ENCODE results near the gene APPBP2. TPM values are rescaled to one million over a fixed set of nuclear protein-coding genes. Genes with fewer than 3 reads are reported as not detected.
"Not testable (repeated sequence)": the region's sequence is repeated elsewhere in the genome, so short reads cannot be mapped to it uniquely, and the experiment has no call there.

The APPBP2 gene
- total RNA-seq, 1 experiment from 2014 or later: 25.8 TPM

DNA sequence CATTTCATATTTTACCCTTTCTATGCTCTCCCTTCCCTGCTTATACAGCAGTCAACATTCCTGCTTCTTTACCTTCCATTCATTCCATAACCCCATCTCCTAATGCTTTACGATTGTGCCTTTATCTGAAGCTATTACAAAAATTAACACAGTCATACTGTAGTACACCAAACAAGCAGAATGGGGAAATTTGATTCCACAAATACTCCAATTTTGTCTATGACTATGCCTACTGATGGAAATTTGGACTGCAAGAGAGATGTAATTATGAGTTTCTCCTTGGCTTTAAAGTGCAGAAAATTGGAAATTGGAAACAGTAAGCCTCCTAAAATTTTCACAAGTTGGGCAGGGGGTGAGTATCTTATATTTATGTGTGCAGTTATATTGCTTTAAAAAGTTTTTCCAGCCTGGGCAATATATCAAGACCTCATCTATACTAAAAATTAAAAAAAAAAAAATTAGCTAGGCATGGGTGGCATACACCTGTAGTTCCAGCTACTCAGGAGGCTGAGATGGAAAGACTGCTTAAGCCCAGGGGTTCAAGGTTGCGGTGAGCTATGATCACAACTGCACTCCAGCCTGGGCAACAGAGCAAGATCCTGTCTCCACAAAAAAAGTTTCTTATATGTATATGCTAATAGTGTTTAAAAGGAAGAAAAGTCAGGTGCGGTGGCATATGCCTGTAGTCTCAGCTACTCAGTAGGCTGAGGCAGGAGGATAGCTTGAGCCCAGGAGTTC lies 3.0 kb downstream of the APPBP2 start:
- DNase-seq (ENCODE audit: low read depth, low spot score) (no peak), ATAC-seq (no peak)
- H3K36me3 ChIP-seq (ENCODE audit: control insufficient read depth, insufficient read depth, low read length): peaks cover 14% of the 10 kb centered on the region; the same call in 1 of the 2 replicates
- no TSS peak for BruUV-seq (replicated peaks)
- ChIA-PET POLR2A (no interaction called here), CTCF (no interaction called here)
- H3K4me3 ChIP-seq (ENCODE audit: low read depth in 2 of 2, low read length in 2 of 2): no peak overlapping the region
- no peaks in the 10 kb centered on the region for H3K9me3 ChIP-seq (ENCODE audit: control insufficient read depth, insufficient read depth, low read depth, low read length)
- TF ChIP-seq POLR2AphosphoS5 (IDR thresholded peaks at IDR 0.05; ENCODE audit: low read depth, low read length) (no peak), TCF7L2 (IDR thresholded peaks at IDR 0.05; ENCODE audit: low read depth, low read length) (no peak), SIN3A (IDR thresholded peaks at IDR 0.05; ENCODE audit: borderline replicate concordance, insufficient read depth, low read depth, low read length) (no peak)
- TF ChIP-seq, protein P1, sequence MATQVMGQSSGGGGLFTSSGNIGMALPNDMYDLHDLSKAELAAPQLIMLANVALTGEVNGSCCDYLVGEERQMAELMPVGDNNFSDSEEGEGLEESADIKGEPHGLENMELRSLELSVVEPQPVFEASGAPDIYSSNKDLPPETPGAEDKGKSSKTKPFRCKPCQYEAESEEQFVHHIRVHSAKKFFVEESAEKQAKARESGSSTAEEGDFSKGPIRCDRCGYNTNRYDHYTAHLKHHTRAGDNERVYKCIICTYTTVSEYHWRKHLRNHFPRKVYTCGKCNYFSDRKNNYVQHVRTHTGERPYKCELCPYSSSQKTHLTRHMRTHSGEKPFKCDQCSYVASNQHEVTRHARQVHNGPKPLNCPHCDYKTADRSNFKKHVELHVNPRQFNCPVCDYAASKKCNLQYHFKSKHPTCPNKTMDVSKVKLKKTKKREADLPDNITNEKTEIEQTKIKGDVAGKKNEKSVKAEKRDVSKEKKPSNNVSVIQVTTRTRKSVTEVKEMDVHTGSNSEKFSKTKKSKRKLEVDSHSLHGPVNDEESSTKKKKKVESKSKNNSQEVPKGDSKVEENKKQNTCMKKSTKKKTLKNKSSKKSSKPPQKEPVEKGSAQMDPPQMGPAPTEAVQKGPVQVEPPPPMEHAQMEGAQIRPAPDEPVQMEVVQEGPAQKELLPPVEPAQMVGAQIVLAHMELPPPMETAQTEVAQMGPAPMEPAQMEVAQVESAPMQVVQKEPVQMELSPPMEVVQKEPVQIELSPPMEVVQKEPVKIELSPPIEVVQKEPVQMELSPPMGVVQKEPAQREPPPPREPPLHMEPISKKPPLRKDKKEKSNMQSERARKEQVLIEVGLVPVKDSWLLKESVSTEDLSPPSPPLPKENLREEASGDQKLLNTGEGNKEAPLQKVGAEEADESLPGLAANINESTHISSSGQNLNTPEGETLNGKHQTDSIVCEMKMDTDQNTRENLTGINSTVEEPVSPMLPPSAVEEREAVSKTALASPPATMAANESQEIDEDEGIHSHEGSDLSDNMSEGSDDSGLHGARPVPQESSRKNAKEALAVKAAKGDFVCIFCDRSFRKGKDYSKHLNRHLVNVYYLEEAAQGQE (IDR thresholded peaks at IDR 0.05; ENCODE audit: insufficient read depth in 1 of 2, low read depth in 2 of 2, low read length in 1 of 2): no peak
- TF ChIP-seq, protein P2, sequence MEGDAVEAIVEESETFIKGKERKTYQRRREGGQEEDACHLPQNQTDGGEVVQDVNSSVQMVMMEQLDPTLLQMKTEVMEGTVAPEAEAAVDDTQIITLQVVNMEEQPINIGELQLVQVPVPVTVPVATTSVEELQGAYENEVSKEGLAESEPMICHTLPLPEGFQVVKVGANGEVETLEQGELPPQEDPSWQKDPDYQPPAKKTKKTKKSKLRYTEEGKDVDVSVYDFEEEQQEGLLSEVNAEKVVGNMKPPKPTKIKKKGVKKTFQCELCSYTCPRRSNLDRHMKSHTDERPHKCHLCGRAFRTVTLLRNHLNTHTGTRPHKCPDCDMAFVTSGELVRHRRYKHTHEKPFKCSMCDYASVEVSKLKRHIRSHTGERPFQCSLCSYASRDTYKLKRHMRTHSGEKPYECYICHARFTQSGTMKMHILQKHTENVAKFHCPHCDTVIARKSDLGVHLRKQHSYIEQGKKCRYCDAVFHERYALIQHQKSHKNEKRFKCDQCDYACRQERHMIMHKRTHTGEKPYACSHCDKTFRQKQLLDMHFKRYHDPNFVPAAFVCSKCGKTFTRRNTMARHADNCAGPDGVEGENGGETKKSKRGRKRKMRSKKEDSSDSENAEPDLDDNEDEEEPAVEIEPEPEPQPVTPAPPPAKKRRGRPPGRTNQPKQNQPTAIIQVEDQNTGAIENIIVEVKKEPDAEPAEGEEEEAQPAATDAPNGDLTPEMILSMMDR (IDR thresholded peaks at IDR 0.05): no peak
- in situ Hi-C loops (cut with HindIII; ENCODE audit: low pct_unique_long_range_greater_than_20kb, low sequenced_read_pairs) (no loop called here), intact Hi-C loops (cut with micrococcal nuclease; ENCODE audit: unreplicated experiment) (no loop called here)
- H3K27me3 ChIP-seq (ENCODE audit: control insufficient read depth, insufficient read depth, low read length): no peaks in the 10 kb centered on the region
- peaks cover 4% of the 10 kb centered on the region; the same call in 1 of the 2 replicates for H3K4me1 ChIP-seq (ENCODE audit: control insufficient read depth, insufficient read depth, low read length)
- no peak overlapping the region for H3K27ac ChIP-seq (ENCODE audit: low read length)

DNA sequence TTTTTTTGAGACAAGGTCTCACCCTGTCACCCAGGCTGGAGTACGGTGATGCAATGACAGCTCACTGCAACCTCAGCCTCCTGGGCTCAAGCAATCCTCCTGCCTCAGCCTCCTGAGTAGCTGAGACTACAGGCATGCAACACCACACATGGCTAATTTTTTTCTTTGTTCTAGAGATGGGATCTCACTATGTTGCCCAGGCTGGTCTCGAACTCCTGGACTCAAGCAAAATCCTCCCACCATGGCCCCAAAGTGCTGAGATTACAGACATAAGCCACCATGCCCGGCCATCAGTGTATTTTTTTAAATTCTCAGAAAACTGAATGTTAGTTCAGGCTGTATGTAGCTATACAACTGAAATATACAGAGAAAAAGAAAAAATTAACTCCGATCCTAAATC lies 6.2 kb downstream of the APPBP2 start:
- no peak overlapping the region for H3K4me3 ChIP-seq (ENCODE audit: low read depth in 2 of 2, low read length in 2 of 2)
- BruUV-seq (replicated peaks): no TSS peak
- intact Hi-C loops (cut with micrococcal nuclease; ENCODE audit: unreplicated experiment): no loop called here
- DNase-seq (ENCODE audit: low read depth, low spot score) (no peak), ATAC-seq (no peak)
- ChIA-PET CTCF (no interaction called here), POLR2A (interaction anchor here (0.7 kb wide), 1 partner anchor 40 kb away, joined by 10 read pairs; no protein-coding TSS in a partner anchor)
- H3K27ac ChIP-seq (ENCODE audit: low read length): no peak overlapping the region
- H3K9me3 ChIP-seq (ENCODE audit: control insufficient read depth, insufficient read depth, low read depth, low read length): no peaks in the 10 kb centered on the region
- H3K27me3 ChIP-seq (ENCODE audit: control insufficient read depth, insufficient read depth, low read length): no peaks in the 10 kb centered on the region
- H3K4me1 ChIP-seq (ENCODE audit: control insufficient read depth, insufficient read depth, low read length): peaks cover 4% of the 10 kb centered on the region; the same call in 1 of the 2 replicates
- TF ChIP-seq TCF7L2 (IDR thresholded peaks at IDR 0.05; ENCODE audit: low read depth, low read length) (no peak), SIN3A (IDR thresholded peaks at IDR 0.05; ENCODE audit: borderline replicate concordance, insufficient read depth, low read depth, low read length) (no peak), POLR2AphosphoS5 (IDR thresholded peaks at IDR 0.05; ENCODE audit: low read depth, low read length) (no peak)
- TF ChIP-seq, protein P2 (IDR thresholded peaks at IDR 0.05): no peak
- TF ChIP-seq, protein P1 (IDR thresholded peaks at IDR 0.05; ENCODE audit: insufficient read depth in 1 of 2, low read depth in 2 of 2, low read length in 1 of 2): no peak
- in situ Hi-C loops (cut with HindIII; ENCODE audit: low pct_unique_long_range_greater_than_20kb, low sequenced_read_pairs): no loop called here
- H3K36me3 ChIP-seq (ENCODE audit: control insufficient read depth, insufficient read depth, low read length): no peaks in the 10 kb centered on the region

DNA sequence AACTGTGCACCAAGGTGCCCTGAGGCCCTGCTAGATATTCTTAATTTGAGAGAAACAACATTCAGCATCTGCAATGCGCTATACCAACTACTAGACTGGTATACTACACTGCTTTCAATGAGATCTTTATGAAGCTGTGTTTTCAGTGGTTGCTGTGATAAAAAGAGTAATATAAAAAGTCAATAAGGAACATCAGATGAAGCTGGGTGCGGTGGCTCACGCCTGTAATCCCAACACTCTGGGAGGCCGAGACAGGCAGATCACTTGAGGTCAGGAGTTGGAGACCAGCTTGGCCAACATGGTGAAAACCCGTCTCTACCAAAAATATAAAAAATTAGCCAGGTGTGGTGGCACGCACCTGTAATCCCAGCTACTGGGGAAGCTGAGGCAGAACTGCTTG lies 10.4 kb downstream of the APPBP2 start:
- in situ Hi-C loops (cut with HindIII; ENCODE audit: low pct_unique_long_range_greater_than_20kb, low sequenced_read_pairs); H3K36me3 ChIP-seq (ENCODE audit: control insufficient read depth, insufficient read depth, low read length); H3K27me3 ChIP-seq (ENCODE audit: control insufficient read depth, insufficient read depth, low read length); BruUV-seq (replicated peaks); H3K4me1 ChIP-seq (ENCODE audit: control insufficient read depth, insufficient read depth, low read length); H3K9me3 ChIP-seq (ENCODE audit: control insufficient read depth, insufficient read depth, low read depth, low read length); ATAC-seq; H3K27ac ChIP-seq (ENCODE audit: low read length); intact Hi-C loops (cut with micrococcal nuclease; ENCODE audit: unreplicated experiment); DNase-seq (ENCODE audit: low read depth, low spot score); H3K4me3 ChIP-seq (ENCODE audit: low read depth in 2 of 2, low read length in 2 of 2): not testable (repeated sequence)
- CTCF ChIA-PET: interaction anchor here (0.7 kb wide), 1 partner anchor 46 kb away, joined by 7 read pairs; no protein-coding TSS in a partner anchor
- POLR2A ChIA-PET: interaction anchor here (0.5 kb wide), 1 partner anchor 141 kb away, joined by 3 read pairs; no protein-coding TSS in a partner anchor
